Naive thymus-derived CD8-positive, alpha-beta T cell (primary cell): ENCODE results near the gene LUZP2. TPM values are rescaled to one million over a fixed set of nuclear protein-coding genes. Genes with fewer than 3 reads are reported as not detected.
"Not testable (repeated sequence)": the region's sequence is repeated elsewhere in the genome, so short reads cannot be mapped to it uniquely, and the experiment has no call there.

Experiments
- ATAC-seq, 2 donors: fragments of 150-1000 bp; cut with Tn5 transposase in 1 of 2; sonication (Bioruptor Pico), chemical (Tn5 transposase) in 1 of 2; 1 replicate in 1 of 2; 2 replicates in 1 of 2; pipeline ENCODE4 v1.10.0; 2021; ENCODE audit warnings: mild to moderate bottlenecking in 2 of 2, moderate library complexity in 2 of 2
- POLR2A ChIA-PET: fragments of 350-600 bp; sonication (Branson Sonifier 250); formaldehyde crosslinking; loops from one replicate; lab custom pipeline; 2021; ENCODE audit warnings: antibody characterized with exemption; lab: Charles Lee
- DNase-seq, 10 donors: peaks; one replicate each; pipeline versions ENCODE4 v3.0.0 to v3.0.0-alpha.2; 2020 to 2022
- H3K27ac Mint-ChIP-seq, 10 donors: one replicate each; pipeline ENCODE4 v1.8.0; 2020 to 2022; ENCODE audit warnings: mild to moderate bottlenecking in 10 of 10, mixed read lengths in 10 of 10, moderate library complexity in 4 of 10, inconsistent platforms in 1 of 10
- H3K27me3 Mint-ChIP-seq, 5 donors: one replicate each; pipeline ENCODE4 v1.8.0; 2021 to 2022; ENCODE audit warnings: mixed read lengths in 5 of 5
- H3K36me3 Mint-ChIP-seq, 3 donors: one replicate each; pipeline ENCODE4 v1.8.0; 2020 to 2022; ENCODE audit warnings: mixed read lengths in 3 of 3, mild to moderate bottlenecking in 2 of 3, inconsistent platforms in 1 of 3
- H3K4me1 Mint-ChIP-seq, 4 donors: one replicate each; pipeline ENCODE4 v1.8.0; 2021 to 2022; ENCODE audit warnings: mixed read lengths in 4 of 4
- H3K4me3 Mint-ChIP-seq, 10 donors: one replicate each; pipeline ENCODE4 v1.8.0; 2020 to 2022; ENCODE audit warnings: mild to moderate bottlenecking in 10 of 10, mixed read lengths in 10 of 10, moderate library complexity in 6 of 10, inconsistent platforms in 1 of 10
- H3K9me3 Mint-ChIP-seq, 9 donors: one replicate each; pipeline ENCODE4 v1.8.0; 2020 to 2022; ENCODE audit warnings: mixed read lengths in 9 of 9, mild to moderate bottlenecking in 3 of 9, inconsistent platforms in 1 of 9, moderate library complexity in 1 of 9
- polyA plus RNA-seq, 3 donors: library from polyadenylated mRNA; unstranded; fragments of 300-500 nt; fragmentation: Illumina TruSeq; gene quantifications; one replicate each; pipeline ENCODE4 v1.2.3, GENCODE V29; 2021
- total RNA-seq, 8 experiments: library from RNA in 2 of 8; stranded (reverse) in 2 of 8; gene quantifications; one replicate each; pipeline ENCODE4 v1.2.3 and lab custom pipeline; 2021 to 2026

Gene LUZP2
- total and polyA plus RNA-seq, 5 experiments from 2014 or later: not detected

DNA sequence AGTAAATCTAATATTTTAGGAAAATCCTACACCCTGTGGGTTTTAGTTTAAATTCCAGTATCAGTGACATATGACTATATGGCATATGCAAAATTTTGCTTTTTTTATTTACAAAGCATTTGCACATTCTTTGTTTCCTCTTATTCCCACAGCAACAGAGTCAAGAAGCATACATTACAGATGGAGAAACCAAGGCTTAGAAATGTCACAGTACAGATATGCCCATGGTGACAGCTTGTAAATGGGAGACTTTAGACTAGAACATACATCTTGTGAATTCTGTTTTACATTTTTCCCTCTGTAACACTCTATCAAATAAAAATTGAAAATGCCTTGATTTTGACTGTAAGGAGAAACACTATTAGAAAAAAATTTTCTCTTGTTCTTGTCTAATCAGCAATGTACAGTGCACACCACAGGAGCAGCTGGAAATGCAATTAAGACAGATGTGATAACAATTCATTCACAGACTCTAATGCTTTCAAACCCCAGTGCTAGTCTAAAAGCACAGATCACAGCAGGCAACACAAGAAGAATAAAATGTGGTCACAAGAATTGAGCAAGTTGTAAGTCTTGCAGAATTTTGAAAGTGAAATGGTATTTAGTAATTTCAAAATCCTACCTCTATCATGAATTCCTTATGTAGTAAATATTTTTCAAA, 375.9 kb downstream of the LUZP2 start:
- H3K27ac Mint-ChIP-seq: no peak overlapping the region
- DNase-seq (no peak), ATAC-seq (no peak)
- H3K4me3 Mint-ChIP-seq: no peak overlapping the region
- no peaks in the 10 kb centered on the region for H3K27me3 Mint-ChIP-seq
- peaks cover 0 to 2% (median 0%) of the 10 kb centered on the region in 3 donors for H3K36me3 Mint-ChIP-seq
- H3K4me1 Mint-ChIP-seq: no peaks in the 10 kb centered on the region
- POLR2A ChIA-PET: no interaction called here
- peaks cover 0 to 25% (median 8%) of the 10 kb centered on the region in 9 donors for H3K9me3 Mint-ChIP-seq

DNA sequence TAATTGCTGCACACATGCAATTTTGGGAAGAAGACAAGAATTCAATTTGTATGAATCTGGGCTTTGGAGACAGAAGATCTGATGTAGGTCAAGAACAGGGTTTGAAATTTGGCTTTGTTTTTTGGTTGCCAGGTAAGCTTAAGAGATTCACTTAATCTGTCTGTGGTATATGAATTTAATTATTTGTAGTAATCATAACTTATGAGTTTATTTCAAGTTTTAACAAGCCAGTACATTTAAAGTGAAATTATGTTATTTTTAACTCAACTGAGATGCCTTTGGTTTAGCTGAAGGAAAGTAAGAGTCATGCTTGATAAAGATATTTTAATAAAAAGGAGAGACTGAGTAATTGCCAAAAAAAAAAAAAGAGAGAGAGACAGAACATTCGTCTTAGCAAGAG, 384.1 kb downstream of the LUZP2 start:
- Mint-ChIP-seq H3K27ac (no peak overlapping the region), H3K36me3 (peaks cover 0 to 5% (median 0%) of the 10 kb centered on the region in 3 donors), H3K4me1 (no peaks in the 10 kb centered on the region), H3K27me3 (no peaks in the 10 kb centered on the region), H3K4me3 (no peak overlapping the region), H3K9me3 (peaks cover 9 to 34% (median 14%) of the 10 kb centered on the region in 9 donors)
- POLR2A ChIA-PET: no interaction called here
- ATAC-seq (no peak), DNase-seq (no peak)

GRCh38 chr11:24885580-24886173, 388.8 kb downstream of the LUZP2 start:
- H3K4me1 Mint-ChIP-seq: no peaks in the 10 kb centered on the region
- no peak overlapping the region for H3K27ac Mint-ChIP-seq
- no peaks in the 10 kb centered on the region for H3K36me3 Mint-ChIP-seq
- ATAC-seq: no peak
- no peak overlapping the region for H3K4me3 Mint-ChIP-seq
- POLR2A ChIA-PET: no interaction called here
- no peaks in the 10 kb centered on the region for H3K27me3 Mint-ChIP-seq
- DNase-seq: no peak
- peaks cover 1 to 30% (median 6%) of the 10 kb centered on the region in 9 donors for H3K9me3 Mint-ChIP-seq

DNA sequence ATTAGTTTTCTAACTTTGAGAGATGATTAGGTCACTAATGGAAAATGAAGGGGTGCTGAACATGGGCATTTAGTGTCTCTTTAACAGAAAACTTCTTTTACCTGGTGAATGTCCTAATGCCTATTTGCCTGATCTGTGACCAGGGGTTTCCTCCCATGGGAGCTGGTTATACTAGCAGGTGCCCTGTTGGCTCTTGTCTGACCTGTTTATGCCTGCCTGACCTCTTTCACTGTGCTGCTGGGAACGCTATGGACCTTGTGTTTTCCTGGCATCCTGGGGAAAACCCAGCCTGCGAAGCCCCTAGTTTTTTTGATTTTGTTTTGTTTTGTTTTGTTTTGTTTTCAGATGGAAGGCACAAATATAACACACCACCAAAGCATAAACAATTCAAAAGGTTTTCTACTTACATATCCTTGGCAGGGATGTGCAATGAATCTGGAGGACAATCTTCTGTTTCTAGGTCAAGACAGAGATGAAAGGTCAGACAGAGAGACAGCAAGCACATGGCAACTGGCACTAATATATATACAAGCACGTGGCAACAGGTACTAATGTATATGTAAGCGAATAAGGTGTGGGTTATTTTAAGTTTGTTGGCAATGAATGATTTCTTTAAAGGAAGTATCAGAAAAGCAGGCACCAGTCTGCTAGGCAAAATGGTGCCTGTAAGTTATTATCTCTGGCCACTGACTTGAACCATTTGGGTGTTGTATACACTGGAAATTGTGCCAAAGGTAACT, 390.2 kb downstream of the LUZP2 start:
- DNase-seq (no peak), ATAC-seq (no peak)
- Mint-ChIP-seq H3K36me3 (no peaks in the 10 kb centered on the region), H3K27ac (no peak overlapping the region), H3K4me3 (no peak overlapping the region), H3K9me3 (peaks cover 0 to 25% (median 5%) of the 10 kb centered on the region in 9 donors), H3K27me3 (no peaks in the 10 kb centered on the region), H3K4me1 (no peaks in the 10 kb centered on the region)
- POLR2A ChIA-PET: no interaction called here

DNA sequence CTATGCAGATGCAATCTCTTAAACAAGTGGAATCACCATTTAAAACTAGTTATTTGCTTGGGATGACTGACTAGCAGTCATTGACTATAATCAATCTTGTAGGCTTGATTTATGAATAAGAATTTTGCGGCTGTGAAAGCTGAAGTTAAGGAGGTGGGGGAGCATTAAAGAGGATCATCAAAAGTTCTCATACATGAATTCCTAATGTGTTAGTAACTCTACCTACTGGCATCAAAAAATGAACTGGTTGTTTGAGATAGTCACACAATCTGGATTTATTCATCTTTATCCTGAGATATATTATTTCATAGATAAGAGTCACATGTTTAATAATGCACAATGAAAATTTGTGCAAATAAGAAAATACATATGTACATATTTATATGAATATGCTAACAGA, 393.6 kb downstream of the LUZP2 start:
- no peak overlapping the region for H3K27ac Mint-ChIP-seq
- H3K36me3 Mint-ChIP-seq: no peaks in the 10 kb centered on the region
- no peaks in the 10 kb centered on the region for H3K27me3 Mint-ChIP-seq
- DNase-seq (no peak), ATAC-seq (no peak)
- H3K9me3 Mint-ChIP-seq: peaks cover 0 to 14% (median 6%) of the 10 kb centered on the region in 9 donors
- no peaks in the 10 kb centered on the region for H3K4me1 Mint-ChIP-seq
- POLR2A ChIA-PET: no interaction called here
- no peak overlapping the region for H3K4me3 Mint-ChIP-seq

GRCh38 chr11:24891845-24892492, 395.1 kb downstream of the LUZP2 start:
- peaks cover 0 to 14% (median 5%) of the 10 kb centered on the region in 9 donors for H3K9me3 Mint-ChIP-seq
- POLR2A ChIA-PET, H3K27me3 Mint-ChIP-seq, H3K4me3 Mint-ChIP-seq, DNase-seq, H3K36me3 Mint-ChIP-seq, ATAC-seq, H3K27ac Mint-ChIP-seq, H3K4me1 Mint-ChIP-seq: not testable (repeated sequence)

DNA sequence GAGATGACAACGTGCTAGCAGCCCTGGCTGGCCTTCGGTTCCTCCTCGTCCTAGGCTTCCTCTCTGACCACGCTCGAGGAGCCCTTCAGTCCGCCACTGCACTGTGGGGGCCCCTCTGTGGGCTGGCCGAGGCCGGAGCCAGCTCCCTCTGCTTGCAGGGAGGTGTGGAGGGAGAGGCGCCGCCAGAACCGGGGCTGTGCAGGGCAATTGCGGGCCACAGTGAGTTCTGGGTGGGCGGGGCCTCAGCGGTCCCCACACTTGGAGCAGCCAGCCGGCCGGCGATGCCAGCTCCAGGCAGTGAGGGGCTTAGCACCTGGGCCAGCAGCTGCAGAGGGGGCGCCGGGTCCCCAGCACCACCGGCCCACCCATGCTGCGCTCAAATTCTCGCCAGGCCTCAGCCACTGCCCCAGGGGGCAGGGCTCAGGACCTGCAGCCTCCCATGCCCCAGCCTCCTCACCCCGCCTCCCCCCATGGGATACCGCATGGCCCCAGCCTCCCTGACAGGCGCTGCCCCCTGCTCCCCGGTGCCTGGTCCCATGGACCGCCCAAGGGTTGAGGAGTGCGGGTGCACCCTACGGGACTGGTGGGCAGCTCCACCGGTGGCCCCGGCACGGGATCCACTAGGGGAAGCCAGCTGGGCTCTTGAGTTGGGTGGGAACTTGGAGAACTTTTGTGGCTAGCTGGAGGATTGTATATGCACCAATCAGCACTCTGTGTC, 399.4 kb downstream of the LUZP2 start:
- no peak for ATAC-seq
- POLR2A ChIA-PET: interaction anchor here (0.5 kb wide), 1 partner anchor 11 kb away, joined by 10 read pairs; no protein-coding TSS in a partner anchor
- peaks cover 0 to 3% (median 0%) of the 10 kb centered on the region in 4 donors for H3K4me1 Mint-ChIP-seq
- no peaks in the 10 kb centered on the region for H3K36me3 Mint-ChIP-seq
- H3K27me3 Mint-ChIP-seq: no peaks in the 10 kb centered on the region
- H3K27ac Mint-ChIP-seq: no peak overlapping the region
- no peak overlapping the region for H3K4me3 Mint-ChIP-seq
- DNase-seq: no peak
- peaks cover 0 to 12% (median 6%) of the 10 kb centered on the region in 9 donors for H3K9me3 Mint-ChIP-seq

DNA sequence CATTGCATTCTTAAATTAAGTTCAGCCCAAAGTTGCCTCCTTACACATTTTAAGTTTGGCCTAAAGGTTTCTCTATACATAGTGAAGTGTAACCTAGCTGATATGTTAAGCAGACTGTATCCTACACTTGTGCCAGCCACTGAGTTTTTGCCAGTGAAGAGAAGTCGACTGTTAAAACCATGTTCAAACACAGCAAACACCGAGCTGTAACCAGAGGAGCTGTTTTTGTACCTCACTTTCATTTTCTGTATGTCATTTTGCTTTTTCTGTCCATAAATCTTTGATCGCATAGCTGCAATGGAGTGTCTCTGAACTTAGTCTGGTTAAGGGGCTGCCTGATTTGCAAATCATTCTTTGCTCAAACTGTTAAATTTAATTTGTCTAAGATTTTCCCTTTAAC, 403.7 kb downstream of the LUZP2 start:
- ATAC-seq: no peak
- H3K27ac Mint-ChIP-seq: no peak overlapping the region
- peaks cover 0 to 3% (median 0%) of the 10 kb centered on the region in 4 donors for H3K4me1 Mint-ChIP-seq
- no peaks in the 10 kb centered on the region for H3K36me3 Mint-ChIP-seq
- DNase-seq: no peak
- H3K9me3 Mint-ChIP-seq: peaks cover 0 to 12% (median 3%) of the 10 kb centered on the region in 9 donors
- POLR2A ChIA-PET: no interaction called here
- no peak overlapping the region for H3K4me3 Mint-ChIP-seq
- no peaks in the 10 kb centered on the region for H3K27me3 Mint-ChIP-seq

GRCh38 chr11:24900960-24901549, 404.2 kb downstream of the LUZP2 start:
- POLR2A ChIA-PET: no interaction called here
- ATAC-seq: no peak
- DNase-seq: no peak

GRCh38 chr11:24903555-24903954, 406.7 kb downstream of the LUZP2 start:
- H3K27ac Mint-ChIP-seq: no peak overlapping the region
- ATAC-seq (no peak), DNase-seq (no peak)
- POLR2A ChIA-PET: no interaction called here
- peaks cover 0 to 3% (median 0%) of the 10 kb centered on the region in 4 donors for H3K4me1 Mint-ChIP-seq
- H3K36me3 Mint-ChIP-seq: no peaks in the 10 kb centered on the region
- no peak overlapping the region for H3K4me3 Mint-ChIP-seq
- H3K9me3 Mint-ChIP-seq: peaks cover 0 to 12% (median 0%) of the 10 kb centered on the region in 9 donors
- no peaks in the 10 kb centered on the region for H3K27me3 Mint-ChIP-seq

More at GRCh38 chr11:24900960-24901549, 404.2 kb downstream of the LUZP2 start:
- Mint-ChIP-seq H3K36me3 (no peaks in the 10 kb centered on the region), H3K4me3 (no peak overlapping the region), H3K4me1 (peaks cover 0 to 3% (median 0%) of the 10 kb centered on the region in 4 donors), H3K27ac (no peak overlapping the region), H3K9me3 (peaks cover 0 to 12% (median 1%) of the 10 kb centered on the region in 9 donors), H3K27me3 (no peaks in the 10 kb centered on the region)

DNA sequence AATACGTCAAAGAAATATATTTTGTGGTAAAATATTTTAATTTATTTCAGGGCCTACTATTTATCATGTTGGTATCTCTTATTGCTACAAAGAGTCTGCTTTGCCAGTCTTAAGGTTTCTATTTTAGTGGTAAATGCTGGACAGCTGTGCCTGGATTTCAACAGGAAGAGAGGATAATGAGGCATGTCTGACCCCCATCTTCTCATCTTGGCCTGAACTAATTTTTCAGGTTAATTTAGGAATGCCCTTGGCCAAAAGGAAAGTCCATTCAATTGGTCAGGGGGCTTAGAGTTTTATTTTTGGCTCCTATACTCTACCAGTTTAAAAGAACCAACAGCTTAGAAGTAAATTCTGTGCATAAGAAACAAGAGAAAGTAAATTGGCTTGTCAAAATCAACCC, 428.2 kb downstream of the LUZP2 start:
- H3K9me3 Mint-ChIP-seq: peaks cover 0 to 25% (median 7%) of the 10 kb centered on the region in 9 donors

More for the DNA sequence above, 428.2 kb downstream of the LUZP2 start:
- no peaks in the 10 kb centered on the region for H3K4me1 Mint-ChIP-seq
- no peaks in the 10 kb centered on the region for H3K36me3 Mint-ChIP-seq
- POLR2A ChIA-PET: no interaction called here
- H3K4me3 Mint-ChIP-seq: no peak overlapping the region
- no peak overlapping the region for H3K27ac Mint-ChIP-seq
- H3K27me3 Mint-ChIP-seq: peaks cover 0 to 1% (median 0%) of the 10 kb centered on the region in 5 donors
- ATAC-seq (no peak), DNase-seq (no peak)
